Glomerular visceral epithelial cell (primary cell): Measurements from ENCODE around the gene BBS9.

Source experiments
- DNase-seq: peaks from one replicate; pipeline ENCODE4 v3.0.0-alpha.2; 2016; ENCODE audit errors: extremely low spot score

Gene BBS9

DNA sequence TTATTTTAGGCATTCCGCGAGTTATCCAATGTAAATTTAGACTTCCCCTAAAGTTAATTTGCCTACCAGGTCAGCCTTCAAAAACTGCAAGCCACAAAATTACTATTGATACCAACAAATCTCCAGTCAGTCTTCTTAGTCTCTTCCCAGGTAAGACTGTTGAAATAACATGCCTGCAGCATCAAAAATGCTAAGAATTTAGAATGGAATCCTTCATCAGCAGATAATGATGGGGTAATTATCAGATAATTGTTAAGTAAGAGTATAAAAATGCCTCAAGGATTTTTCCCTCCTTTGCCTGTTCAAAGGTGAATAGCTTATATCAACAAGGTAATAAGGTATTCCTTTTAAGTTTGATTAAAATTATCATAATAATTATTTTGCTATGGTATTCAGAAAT, 228.5 kb downstream of the BBS9 start:
- no peak for DNase-seq

DNA sequence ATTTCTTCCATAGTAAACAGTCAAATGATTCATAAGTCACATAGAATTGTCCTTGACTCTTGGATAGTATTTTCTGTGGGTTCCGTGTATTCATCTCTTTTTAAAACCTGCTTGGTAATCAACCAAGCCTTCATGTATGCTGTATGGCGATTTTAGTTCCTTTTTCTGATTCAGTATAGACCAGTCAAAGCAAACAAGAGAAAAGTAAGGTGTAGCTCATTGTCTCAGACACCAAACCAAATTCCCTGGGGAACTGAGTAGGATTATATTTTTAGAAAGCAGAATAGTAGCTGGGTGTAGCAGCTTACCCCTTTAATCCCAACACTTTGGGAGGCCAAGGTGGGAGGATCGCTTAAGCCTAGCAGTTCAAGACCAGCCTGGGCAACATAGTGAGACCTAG, 240.5 kb downstream of the BBS9 start:
- no peak for DNase-seq

DNA sequence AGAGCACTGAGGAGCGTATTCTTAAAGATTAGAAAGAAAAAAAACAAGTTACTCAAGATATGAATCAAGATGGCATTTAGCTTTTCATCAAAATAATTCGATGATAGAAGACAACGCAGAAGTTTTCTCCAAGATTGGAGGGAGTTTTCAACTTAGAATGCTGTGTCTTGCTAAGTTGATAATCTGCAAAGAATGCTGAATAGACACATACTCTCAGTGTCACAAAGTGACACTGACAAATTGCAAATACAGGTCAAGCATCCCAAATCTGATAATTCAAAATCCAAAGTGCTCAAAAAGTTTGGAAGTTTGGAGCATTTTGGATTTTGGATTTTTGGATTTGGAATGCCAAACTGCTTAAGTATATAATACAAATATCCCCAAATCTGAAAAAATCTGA, 243.8 kb downstream of the BBS9 start:
- DNase-seq = no peak

DNA sequence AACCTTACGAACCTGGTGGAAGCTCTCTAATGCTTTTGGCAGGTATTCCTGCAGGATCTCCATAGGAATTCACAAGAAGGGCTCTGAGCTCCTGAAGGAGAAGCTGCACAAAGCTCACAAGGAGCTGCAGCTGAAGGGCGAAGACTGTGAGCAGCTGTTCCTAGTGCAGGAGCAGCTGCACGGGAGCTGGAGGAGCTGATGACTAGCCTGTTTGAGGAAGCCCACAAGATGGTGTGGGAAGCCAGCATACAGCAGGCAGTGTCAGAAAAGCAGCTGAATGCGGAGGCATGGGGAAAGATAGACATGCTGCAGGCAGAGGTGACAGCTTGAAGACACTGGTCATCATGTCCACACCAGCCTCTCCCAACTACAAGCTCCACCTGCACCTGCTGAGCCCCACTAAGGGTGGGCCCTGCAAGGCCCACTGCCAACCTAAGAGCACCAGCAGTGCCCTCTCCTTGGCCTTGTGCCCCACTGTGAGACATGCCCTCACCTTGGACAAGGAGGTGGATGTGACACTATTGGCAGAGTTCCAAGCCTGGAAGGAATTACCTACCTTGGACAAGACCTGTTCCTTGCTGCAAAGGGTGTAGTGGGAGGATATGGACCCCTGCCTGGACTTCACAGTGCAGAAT, 250.6 kb downstream of the BBS9 start:
- no peak for DNase-seq

DNA sequence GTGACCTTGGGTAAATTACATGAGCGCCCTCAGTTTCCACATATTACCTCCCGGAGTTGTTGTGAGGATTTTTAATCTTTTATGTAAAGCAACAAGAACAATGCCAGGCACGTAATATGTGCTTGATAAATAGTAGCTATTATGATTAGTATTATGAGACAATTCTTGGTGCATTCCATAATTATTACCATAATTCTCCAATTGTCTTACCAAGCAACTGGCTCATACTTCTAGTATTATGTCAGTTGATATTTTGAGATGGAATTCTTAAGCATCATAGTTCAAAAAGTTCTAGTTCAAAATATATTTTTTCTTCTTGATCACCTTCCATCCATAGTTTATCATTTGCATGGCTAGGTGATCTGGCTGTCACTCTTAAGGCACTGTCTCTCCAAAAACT, 259.0 kb downstream of the BBS9 start:
- no peak for DNase-seq

DNA sequence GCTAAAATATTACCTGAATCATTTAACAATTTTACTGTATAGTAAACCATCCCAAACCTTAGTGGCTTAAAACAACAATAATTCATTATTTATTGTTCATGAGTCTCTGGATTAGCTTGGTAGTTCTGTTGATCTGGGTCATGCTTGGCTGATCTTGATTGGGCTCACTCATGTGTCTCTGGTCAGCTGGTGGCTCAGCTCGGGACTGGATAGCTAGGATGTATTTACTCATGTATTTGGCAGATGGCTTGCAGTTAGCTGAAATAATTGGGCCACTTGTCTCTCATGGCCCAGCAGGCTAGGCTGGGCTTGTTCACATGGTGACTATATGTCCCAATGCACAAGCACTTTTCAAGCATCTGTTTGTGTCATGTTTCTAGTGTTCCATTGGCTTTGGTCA, 262.8 kb downstream of the BBS9 start:
- DNase-seq = peak; percentile 19

DNA sequence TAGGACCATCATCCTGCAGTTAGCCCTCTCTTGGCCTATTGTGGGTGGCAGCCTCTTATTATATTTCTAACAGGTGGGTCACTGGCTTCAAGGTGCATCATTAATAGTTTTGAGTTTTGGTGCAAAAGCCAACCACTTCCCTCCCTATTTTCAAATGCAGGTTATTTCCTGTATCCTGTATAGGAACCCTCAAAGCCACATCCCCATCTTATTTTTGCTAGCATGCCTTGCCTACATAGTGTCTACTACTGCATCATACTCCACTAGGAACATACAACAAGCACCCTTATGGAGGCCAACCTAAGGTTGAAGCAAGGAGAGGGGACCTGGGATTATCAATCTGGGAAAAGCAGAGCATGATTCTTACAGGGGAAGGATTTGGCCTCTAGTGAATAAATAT, 264.4 kb downstream of the BBS9 start:
- DNase-seq = no peak

DNA sequence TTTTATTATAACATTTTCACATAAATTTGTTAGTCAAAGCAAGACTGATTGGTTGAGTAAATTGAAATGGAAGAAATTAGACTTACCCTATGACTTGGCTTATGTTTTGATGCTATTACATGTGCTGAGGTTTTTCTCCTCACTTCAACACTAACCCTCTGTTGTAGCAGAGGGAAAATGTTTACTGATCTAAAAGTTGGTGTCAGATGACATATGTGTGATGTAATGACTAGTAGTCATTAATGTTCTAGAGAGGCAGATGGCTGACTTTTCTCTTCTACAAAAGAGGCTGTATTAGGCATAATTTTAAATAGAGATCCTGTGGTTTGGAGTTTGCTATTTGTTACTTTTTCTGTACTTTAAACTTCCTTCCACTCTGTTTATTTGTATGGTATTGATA, 266.0 kb downstream of the BBS9 start:
- DNase-seq = no peak

DNA sequence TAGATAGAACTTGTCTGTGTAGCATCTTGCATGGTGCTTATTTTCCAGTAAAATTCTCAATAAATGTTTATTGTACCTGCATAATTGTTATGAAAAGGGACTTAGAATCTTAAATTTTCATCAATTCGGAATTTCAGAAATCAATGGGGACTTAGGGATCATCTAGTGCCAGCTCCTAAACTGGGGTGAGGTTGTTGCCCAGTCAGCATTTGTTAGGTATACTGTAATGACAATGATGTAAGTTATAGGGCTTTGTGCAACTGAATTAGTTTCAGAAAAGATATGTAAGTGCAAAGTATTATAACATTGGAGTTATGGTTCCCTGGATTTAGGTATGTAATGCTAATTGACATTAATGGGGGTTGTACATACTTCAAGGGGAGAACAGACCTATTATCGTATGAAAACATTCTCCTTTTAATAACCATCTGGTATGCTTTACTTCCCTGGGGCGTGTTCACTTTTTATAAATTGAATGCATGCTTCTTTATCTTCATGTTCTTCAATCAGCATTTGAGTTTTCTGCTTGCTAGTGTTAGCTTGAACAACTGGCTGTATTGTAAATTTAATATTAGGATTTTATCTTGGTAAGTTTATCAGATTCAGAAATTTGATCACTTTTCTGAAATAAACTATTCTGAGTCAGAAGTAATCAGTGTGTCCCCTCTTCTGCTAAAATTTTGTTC, 270.3 kb downstream of the BBS9 start:
- DNase-seq = no peak

DNA sequence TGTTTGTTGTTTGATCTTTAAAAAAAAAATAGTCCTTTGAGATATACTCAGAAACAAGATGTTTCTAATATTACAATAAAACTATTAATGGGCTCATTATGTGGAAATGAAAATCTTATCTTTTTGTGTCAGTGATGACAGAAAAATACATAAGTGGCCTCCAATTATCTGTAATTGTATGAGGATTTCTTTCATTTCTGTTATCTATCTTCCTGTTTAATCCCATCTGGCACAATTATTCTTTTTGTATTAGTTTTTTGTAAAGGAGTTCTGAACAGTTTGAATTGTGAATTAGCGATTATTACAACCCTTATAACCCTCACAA, 270.8 kb downstream of the BBS9 start:
- DNase-seq = no peak

DNA sequence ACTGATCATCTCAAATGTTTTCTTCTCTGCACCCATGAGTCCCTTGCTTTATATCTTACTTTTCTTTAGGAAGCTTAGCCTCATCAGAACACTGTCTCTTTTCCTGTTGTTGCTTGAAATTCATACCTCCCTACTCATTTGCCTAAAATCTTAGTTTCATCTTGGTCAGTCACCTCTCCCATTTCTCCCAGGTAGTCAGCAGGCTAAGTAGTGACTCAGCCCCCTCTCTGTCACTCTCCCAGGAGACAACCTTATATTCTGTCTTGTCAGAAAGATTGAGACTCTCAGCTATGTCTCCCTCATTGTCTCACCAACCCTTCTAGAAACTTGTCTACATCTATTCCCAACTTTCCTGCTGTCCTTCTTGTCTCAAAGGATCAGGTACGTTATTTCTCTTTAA, 280.9 kb downstream of the BBS9 start:
- DNase-seq = no peak

DNA sequence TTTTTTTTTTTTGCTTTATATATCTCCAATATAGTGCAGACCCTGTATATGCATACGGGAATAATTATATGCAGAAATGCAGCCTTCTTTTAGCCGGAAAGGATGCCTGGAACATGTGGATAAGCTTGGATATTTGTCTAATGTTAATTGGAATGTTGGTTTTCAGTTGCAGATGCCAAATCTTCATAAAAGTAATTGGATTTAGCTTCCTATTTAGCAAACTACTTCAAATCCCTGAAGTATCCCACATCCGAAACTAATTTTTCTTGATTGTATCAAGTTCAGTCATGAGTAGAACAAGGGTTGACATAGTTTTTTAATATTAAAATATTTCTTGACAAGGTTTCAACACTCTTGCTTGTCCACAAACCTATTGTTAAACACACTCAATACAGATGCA, 281.7 kb downstream of the BBS9 start:
- DNase-seq = no peak

DNA sequence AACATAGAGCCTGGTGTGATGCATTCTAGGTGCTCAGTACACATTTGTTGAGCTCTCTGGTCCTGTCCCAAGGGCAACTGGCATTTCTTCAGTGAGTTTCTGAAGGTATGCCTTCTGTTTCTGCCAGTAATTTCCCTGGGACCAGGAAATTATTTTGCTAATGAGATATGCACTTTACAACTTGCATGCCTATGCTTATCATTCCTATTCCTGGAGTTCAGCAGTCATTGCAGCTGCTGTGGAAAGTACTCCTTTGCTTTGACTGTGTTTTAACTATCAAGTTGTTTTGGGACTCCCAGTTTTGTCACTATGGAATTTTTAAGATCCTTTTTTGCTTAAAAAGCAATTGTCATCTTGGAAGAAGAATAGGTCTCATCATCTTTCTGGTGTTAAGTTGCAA, 283.0 kb downstream of the BBS9 start:
- DNase-seq = no peak

DNA sequence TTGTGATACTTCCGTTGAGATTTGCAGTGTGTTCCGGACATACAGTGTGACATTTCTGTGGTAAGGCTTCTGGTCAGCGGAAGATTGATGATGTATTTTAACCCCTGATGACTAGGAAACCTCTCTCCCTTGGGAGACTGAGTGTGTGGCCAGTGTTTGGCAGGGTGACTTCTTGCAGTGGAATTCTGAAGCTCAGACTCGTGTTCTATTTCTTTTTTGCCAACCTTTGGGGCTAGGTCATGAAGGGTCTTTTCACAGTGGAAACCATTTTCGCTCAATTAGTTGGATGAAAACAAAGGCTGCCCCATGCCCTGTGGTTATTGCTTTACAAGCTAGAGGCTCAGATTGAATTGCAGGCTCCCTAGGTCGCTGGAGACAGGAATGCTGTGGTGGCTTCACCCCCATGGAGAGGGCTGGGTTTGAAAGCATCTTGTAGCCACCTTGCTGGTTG, 288.9 kb downstream of the BBS9 start:
- peak; percentile 30 for DNase-seq

DNA sequence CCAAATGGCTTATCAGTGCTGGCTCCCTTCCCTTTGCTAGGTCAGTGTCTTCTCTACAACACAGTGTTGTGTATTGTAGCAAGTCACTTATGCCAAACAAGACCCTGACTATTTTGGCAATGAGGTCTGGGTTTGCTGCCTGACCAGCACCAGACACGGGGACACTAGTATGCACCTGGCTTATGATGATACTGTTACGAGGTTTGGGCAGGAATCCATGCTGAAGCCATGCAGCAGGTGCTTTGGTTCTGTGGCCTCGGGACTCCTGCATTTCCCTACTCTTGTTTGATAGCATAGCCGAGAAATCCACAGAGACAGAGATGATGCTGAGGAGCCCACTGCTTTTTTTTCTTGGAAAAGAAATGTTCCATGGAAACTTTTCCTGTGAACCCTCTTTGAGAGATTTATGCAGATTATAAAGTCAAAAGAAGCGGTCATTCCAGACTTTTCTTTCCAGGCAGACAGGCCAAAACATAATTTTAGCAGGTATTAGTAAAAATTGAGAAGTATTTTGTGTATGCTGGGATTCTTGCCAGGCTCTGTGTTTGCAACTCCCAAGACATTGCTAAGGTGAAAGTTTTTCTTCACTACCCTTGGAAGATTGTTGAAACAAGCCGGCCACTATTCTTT, 291.1 kb downstream of the BBS9 start:
- DNase-seq = no peak

DNA sequence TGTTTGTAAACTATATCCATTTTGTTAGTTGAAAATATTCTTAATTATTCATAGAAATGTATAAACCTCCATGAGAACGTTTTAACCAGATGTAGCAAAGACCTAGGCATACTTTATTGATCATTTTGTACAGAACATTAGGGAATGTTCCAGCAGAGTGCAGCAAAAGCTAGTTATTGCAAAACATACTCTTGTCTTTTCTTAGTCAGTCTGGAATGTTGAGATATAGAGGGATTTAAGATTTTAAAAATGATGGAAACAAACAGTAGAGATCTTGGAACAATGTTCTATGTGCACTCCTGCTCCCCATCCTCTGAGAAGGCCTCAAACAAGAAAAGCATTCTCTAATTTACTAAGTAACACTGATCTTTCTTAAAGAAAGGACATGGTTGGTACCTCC, 292.1 kb downstream of the BBS9 start:
- DNase-seq = no peak

DNA sequence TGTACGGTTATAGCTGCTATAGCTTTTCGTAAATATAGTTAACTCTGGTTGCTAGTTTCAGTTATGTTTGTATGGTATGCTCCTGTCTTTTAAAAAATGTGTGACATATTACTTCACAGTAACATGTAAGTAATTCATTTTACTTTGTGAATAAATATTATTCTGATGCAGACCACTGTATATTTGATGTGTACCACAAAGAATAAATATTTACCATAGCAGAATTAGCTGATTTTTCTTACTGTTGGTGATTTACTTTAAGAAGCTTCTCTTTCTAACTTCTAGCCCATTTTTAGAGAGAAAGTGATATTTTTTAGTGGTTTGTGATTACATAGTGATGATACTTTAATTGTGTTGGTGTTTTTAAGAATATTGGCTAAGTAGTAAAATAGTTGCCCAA, 292.8 kb downstream of the BBS9 start:
- no peak for DNase-seq

DNA sequence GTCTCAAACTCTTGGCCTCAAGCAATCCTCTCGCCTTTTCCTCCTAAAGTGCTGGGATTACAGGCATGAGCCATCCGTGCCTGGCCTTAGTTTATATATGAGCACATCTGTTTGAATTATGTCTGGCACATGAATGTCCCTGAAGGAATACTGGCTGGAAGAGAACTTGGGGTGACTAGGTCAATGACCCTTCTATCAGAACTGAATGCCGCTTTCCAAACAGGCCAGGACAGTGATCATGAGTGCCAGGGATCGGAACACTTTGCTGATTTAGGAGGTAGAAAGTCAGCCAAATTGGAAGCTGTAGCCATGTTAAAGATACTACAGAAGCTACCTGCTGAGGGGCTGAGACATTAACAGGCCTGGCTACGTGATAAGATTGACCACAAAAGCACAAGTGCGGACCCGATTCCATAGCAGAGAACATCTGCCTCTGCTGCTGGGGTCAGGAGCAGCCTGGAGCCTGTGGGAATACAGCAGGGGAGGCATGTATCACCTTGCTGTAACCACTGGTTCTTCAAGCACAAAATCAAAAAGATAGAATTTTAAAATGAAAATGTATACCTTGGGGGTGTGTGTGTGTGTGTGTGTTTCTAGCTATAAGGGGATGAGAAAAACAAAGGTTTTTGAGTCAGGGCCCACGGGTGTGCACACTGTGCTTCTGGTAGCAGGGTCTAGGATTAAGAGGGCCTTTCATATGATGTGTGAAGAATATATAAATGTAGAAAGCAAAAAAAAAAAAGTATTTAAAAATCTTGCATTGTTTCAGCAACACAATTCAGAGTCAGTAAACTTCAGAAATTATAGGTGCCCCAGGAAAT, 293.7 kb downstream of the BBS9 start:
- no peak for DNase-seq

DNA sequence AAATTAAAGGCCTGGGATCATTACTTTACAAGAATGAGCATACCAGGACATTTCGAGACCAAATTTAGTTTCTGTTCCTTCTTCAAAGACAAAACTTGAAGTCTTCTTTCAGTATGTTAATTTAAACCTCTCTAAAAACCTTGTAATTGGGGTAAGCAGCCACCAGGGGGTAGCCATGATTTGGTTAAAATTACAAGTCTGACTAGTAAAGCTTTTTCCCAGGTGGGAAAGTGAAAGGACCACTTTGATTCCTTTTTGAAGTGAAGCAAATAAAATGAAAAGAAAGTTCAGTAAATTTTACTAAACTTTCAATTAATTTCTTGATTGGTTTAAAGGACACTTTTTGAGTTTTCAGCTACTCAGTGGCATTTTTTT, 294.3 kb downstream of the BBS9 start:
- DNase-seq = no peak

DNA sequence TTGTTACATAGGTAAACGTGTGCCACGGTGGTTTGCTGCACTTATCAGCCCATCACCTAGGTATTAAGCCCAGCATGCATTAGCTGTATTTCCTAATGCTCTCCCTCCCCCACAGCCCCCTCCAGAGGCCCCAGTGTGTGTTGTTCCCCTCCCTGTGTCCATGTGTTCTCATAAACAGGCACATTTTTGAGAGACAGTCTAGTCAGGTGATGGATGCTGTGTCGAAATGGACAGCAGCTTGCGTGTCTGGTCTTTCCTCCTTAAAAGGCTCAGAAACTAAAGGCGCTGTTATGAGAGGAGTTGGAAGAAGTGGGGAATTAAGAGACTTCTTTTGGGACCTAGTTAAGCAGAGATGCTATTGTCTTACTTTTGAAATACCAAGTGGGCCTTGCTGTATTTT, 296.0 kb downstream of the BBS9 start:
- no peak for DNase-seq

DNA sequence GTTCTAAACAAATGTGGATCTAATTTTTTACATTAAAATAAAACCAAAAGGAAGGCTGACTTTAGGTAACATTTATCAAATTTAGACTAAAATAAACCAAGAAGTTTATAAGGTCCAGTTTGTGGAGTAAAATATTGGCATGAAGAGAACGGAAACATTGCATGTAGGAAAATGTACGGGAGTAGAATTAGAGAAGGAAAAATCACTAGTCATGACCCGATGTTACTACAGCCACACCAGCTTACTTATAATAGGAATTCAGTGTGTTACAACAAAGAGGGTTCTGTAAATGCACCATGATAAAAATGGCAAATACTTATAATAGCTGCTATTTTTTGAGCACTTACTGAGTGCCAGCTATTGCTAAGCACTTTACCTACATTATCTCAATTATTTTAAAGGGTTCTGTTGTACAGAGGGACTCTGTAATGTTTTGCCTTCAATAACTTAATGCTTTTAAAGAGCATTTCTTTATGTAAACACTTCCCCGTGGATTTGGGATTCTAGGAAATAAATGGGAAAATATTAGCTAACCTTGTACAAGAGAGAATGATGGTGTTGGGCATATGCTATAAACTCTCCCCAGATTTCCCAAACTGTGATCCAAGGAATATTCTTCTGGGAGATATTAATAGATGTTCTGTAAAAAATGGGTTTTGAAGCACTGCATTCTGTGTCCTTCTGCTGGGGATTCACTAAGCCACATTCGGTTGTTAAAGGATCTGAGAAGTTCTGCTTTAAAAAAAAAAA, 296.7 kb downstream of the BBS9 start:
- no peak for DNase-seq

DNA sequence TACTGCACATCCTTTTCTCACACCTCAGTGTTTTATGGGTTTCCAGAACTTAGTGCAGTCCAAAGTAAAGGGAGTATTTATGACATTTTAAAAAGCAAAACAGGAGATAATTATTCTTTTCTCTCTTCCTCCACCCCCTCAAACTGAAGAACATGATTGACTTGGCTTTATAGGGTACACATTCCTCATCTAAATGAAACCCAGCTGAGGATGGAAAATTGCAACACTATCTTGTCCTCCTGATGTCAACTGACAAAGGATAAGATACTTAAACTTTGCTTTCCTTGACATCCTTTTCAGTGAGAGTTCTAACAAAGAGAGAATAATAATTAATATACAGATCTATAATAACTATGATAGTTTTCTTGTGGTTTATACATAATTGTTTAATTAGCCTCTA, 299.1 kb downstream of the BBS9 start:
- DNase-seq = no peak
